ENCODE data around the gene SLC27A1. TPM values are rescaled to one million over a fixed set of nuclear protein-coding genes. Genes with fewer than 3 reads are reported as not detected.

Gene SLC27A1
- total RNA-seq, 1 donor from 2014 or later: 27.8 TPM

DNA sequence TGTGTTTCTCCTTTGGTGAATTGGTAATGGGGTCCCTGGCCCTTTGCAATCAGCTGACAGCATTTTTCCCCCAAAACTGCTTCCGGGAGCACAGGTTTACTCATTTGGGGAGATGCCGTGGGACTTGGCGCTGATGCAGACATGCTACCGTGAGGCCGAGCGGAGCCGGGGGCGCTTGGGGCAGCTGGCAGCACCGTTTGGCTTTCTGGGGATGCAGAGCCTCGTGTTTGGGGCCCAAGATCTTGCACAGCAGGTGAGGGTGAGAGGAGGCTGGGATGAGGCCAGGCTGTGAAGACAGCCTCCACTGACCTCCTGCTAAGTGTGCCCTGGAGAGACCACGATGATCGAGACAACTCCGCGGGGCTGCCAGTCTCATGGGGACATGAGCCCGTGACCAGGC lies 71.7 kb downstream of the SLC27A1 start:
- TF ChIP-seq, protein P1, sequence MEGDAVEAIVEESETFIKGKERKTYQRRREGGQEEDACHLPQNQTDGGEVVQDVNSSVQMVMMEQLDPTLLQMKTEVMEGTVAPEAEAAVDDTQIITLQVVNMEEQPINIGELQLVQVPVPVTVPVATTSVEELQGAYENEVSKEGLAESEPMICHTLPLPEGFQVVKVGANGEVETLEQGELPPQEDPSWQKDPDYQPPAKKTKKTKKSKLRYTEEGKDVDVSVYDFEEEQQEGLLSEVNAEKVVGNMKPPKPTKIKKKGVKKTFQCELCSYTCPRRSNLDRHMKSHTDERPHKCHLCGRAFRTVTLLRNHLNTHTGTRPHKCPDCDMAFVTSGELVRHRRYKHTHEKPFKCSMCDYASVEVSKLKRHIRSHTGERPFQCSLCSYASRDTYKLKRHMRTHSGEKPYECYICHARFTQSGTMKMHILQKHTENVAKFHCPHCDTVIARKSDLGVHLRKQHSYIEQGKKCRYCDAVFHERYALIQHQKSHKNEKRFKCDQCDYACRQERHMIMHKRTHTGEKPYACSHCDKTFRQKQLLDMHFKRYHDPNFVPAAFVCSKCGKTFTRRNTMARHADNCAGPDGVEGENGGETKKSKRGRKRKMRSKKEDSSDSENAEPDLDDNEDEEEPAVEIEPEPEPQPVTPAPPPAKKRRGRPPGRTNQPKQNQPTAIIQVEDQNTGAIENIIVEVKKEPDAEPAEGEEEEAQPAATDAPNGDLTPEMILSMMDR (IDR thresholded peaks at IDR 0.05): no peak
- no peak overlapping the region for H3K4me3 ChIP-seq
- no peaks in the 10 kb centered on the region for H3K36me3 ChIP-seq
- H3K4me1 ChIP-seq: peaks cover 13% of the 10 kb centered on the region
- H3K27me3 ChIP-seq: no peaks in the 10 kb centered on the region
- DNase-seq: no peak
- intact Hi-C loops (cut with DNase I): no loop called here
- no peak for ATAC-seq
- no peaks in the 10 kb centered on the region for H3K9me3 ChIP-seq
- H3K27ac ChIP-seq: no peak overlapping the region

DNA sequence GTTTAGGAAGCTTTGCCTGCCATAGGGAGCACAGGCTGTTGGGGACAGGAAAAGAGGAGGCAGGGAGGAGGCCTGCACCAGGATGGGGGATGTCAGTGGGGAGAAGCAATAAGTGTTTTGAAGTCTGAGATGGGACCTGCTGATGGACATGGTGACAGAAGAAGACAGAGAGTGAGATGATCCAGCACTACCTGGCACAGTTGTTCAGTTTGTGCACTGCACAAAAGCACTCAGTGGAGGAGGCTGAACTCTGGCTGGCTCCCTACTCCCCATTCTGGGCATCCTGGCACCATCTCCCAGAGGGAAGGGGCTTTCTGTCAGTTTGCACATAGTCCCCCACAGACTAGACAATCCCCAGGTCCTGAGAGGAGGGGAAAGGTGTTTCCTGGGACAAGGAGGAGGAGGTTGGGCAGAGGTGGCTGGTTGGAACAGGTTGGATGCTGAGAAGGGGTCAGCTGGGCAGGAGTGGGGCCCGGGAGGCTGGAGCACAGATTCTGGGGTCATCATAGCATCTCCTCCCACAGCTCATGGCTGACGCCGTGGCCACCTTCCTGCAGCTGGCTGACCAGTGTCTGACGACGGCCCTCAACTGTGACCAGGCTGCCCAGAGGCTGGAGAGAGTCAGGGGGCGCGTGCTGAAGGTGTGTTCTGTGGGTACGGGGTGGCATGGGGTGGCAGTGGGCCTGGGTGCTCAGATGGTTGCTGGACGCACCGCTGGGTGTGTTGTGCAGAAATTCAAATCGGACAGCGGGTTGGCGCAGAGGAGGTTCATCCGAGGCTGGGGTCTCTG lies 72.7 kb downstream of the SLC27A1 start:
- Histone ChIP-seq H3K36me3 (no peaks in the 10 kb centered on the region), H3K4me1 (peaks cover 13% of the 10 kb centered on the region), H3K9me3 (no peaks in the 10 kb centered on the region), H3K27ac (no peak overlapping the region), H3K27me3 (no peaks in the 10 kb centered on the region), H3K4me3 (no peak overlapping the region)
- no peak for DNase-seq
- TF ChIP-seq, protein P1 (IDR thresholded peaks at IDR 0.05): no peak
- intact Hi-C loops (cut with DNase I): no loop called here
- no peak for ATAC-seq

DNA sequence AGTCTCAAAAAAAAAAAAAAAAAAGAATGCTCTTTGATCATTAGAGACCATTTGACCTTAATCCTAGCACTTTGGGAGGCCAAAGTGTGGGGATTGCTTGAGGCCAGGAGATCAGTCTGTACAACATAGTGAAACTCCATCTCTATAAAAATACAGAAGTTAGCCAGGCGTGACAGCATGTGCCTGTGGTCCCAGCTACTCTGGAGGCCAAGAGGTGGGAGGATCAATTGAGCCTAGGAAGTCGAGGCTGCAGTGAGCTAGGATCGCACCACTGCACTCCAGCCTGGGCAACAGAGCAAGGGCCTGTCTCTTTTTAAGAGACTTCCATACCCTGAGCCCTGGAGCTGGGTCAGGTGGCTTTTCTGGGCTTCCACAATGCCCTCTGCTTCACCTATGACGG lies 73.7 kb downstream of the SLC27A1 start:
- ATAC-seq (no peak), DNase-seq (no peak)
- no peak overlapping the region for H3K27ac ChIP-seq
- no peaks in the 10 kb centered on the region for H3K27me3 ChIP-seq
- intact Hi-C loops (cut with DNase I): no loop called here
- H3K9me3 ChIP-seq: no peaks in the 10 kb centered on the region
- H3K4me3 ChIP-seq: no peak overlapping the region
- peaks cover 6% of the 10 kb centered on the region for H3K4me1 ChIP-seq
- H3K36me3 ChIP-seq: no peaks in the 10 kb centered on the region
- TF ChIP-seq, protein P1 (IDR thresholded peaks at IDR 0.05): no peak

DNA sequence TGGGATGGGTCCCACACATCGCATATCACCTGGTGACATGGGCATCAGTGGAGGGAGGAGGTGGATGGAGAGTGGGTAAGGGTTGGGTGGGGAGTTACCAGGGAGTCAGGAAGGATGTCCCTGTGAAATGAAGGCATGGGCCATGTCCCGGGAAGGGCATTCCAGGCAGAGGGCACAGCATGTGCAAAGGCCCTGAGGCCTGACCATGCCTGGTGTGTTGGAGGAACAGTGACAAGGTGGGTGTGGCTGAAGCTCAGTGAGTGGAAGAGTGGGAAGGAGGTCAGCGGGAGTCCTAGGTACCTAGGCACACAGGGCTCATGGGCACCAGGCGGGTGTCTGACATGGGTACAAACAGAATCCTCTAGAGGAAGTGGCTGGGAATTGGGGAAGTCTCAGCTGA lies 74.1 kb downstream of the SLC27A1 start:
- peaks cover 1% of the 10 kb centered on the region for H3K4me1 ChIP-seq
- no peak overlapping the region for H3K27ac ChIP-seq
- intact Hi-C loops (cut with DNase I): no loop called here
- no peak overlapping the region for H3K4me3 ChIP-seq
- TF ChIP-seq, protein P1 (IDR thresholded peaks at IDR 0.05): no peak
- no peaks in the 10 kb centered on the region for H3K27me3 ChIP-seq
- DNase-seq: no peak
- no peaks in the 10 kb centered on the region for H3K36me3 ChIP-seq
- no peaks in the 10 kb centered on the region for H3K9me3 ChIP-seq
- ATAC-seq: no peak

DNA sequence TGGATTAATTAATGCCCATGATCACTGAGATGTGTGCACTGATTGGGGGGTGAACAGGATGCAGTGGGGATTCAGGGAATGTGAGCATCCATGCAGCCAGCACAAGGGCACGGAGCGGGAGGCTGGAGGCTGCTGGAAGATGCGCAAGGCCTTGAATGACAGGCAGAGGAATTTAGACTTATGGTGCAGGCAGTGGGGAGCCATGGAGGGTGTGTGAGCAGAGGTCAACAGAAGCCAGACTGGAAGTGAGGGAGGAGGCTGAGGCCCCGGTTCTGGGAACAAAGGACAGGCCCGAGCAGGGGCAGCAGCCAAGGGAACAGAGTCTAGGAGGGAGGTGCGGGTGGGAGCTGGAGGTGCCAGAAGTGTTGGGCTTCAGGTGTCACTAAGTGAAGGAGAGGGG lies 77.8 kb downstream of the SLC27A1 start:
- Histone ChIP-seq H3K27ac (no peak overlapping the region), H3K27me3 (no peaks in the 10 kb centered on the region), H3K9me3 (no peaks in the 10 kb centered on the region), H3K36me3 (no peaks in the 10 kb centered on the region), H3K4me1 (no peaks in the 10 kb centered on the region), H3K4me3 (no peak overlapping the region)
- intact Hi-C loops (cut with DNase I): no loop called here
- DNase-seq (no peak), ATAC-seq (no peak)
- TF ChIP-seq, protein P1 (IDR thresholded peaks at IDR 0.05): no peak

Data from upper lobe of right lung (tissue), 1 donor.